CD4-positive, alpha-beta T cell treated with Interleukin-2 at 100 ng/mL for 4 hours (primary cell): ENCODE results near the gene ETNK2.

Experiments used
- DNase-seq: peaks from one replicate; pipeline ENCODE4 v3.0.0-alpha.2; 2020; ENCODE audit warnings: low spot score

ETNK2 gene

DNA sequence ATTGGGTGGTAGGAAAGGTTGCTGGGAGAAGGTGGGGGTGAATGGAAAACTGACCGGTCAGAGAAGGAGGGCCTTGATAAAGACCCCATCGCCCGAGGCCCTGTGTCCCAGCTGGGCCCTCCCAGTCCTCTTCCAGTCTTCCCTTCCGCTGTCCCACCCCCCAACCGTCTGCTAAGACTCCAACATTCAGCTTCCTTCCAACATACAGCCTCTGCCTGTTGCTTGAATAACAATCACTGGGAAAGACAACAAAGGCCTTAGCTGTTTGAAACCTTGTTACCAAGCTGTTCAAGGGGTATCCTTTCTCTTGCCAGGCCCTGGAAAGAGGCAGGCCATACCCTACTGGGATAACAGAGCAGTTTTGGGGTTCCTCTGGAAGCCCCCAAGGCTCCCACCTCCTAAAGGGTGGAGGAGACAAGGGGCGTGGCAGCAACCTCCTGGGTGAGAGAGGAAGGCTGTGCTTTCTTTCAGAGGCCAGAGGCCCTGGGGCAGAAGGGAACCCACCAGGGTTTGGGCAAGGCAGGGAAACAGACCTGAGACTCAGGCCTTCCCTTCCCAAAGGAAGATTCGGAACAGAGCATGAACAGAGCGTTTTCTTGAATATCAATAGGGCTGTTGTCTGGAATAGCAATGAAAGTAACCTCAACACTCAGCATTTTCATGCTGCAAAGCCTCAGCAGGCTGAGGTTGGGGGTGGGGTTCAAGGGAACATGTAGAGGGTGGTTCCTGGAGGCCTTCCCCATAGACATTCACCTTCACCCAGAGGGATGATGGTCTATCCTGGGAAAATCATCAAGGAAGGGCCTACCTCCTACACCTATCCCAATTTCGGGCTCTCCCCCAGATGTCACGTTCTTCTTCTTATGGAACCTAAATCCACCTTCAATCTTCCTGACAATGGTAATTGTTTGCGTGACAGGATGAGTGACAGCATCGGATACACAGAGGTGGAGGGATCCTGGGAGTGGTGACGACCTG is 4.1 kb downstream of the ETNK2 start:
- no peak for DNase-seq

DNA sequence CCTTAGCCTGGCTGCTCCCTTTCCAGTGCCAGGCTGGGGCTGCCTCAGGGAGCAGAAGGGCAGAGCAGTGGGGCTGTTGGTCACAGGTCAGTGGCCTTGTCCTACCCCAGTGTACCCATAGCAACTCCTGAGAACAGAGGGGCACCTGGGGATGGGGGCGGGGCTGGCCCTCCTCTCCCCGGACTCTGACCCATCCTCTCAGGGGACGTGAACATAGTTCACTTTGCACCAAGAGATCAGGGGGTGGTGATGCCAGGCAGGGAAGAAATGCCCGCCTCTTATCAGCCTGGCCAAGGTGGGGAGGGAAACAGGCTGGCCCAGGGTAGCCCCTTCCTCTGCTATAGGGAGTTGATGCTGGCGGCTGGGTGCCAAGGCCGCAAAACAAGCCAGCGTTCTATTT is 4.9 kb downstream of the ETNK2 start:
- DNase-seq, result no peak

DNA sequence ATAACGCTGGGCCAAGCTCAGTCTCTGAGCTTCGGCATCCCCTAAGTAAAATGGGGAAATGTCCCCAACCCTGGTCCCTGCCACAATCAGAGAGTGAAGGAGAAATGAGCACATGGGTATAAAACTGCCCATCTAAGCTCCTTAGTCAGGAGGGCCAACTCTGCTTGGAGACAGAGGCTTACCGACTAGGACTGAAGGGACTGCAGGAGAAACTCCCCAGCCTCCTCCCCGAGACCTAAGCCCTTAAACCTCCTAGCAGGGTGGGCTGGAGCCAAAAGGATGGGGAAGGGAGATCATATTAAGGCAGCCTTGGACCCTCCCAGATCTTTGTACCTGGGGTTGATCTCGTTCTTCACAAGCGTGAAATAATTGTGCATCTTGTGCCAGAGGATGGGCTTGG is 5.5 kb downstream of the ETNK2 start:
- DNase-seq, result no peak

DNA sequence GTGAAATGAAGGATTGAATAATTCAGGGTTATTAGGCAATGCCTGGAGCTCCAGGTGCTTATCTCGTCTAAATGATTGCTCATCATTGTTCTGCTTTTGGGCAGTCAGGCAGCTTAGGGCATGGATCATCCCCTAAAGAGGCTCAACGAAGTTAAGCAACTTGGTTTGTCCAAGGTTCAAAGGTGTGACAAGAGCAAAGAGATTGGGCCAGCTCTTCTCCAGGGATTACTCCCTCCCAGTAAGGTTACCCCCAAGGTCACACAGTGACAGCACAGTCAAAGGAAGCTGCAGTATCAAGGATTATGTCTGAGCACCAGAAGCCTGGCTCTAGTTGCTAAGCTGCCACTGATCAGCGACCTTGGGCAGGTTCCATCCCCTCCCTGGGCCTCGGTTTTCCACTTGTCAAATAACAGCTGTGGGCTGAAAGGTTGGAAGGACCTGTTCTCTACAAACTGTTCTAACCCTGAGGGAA is 6.8 kb downstream of the ETNK2 start:
- DNase-seq, result no peak

DNA sequence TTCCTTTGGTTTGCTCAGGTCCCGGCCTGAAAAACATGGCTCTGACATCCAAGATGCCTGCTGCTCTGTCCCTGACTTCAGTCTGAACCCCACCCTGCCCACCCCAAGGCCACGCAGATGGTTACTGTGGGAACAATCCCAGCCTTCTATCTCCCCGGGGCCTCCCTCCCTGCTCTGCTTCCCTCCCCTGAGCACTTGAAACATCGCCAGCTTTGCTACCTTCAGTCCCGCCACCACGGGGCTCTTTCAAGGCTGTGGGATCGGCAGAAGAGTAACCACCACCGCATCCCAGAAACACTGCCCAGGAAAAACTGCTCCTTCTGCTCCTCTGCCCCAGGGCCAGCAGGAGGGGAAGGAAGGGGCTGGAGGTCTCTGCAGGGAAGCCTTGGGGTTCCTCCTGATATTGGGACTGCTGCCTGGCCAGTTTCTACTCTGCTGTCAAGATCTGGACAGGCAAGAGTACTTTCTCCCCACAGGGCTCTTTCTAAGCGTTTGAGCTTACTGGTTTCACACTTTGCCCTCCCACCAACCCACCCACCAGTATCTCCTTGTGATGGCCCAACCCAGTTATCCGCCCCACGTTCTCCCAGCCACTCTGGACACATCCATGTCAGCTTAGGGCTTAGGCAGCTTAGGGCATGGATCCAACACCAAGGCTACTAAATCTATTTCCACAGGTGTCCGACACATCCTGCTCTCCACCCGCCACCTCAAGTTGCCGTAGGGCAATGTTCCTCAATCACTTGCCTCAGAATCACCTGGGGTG is 8.4 kb downstream of the ETNK2 start:
- DNase-seq, result no peak

DNA sequence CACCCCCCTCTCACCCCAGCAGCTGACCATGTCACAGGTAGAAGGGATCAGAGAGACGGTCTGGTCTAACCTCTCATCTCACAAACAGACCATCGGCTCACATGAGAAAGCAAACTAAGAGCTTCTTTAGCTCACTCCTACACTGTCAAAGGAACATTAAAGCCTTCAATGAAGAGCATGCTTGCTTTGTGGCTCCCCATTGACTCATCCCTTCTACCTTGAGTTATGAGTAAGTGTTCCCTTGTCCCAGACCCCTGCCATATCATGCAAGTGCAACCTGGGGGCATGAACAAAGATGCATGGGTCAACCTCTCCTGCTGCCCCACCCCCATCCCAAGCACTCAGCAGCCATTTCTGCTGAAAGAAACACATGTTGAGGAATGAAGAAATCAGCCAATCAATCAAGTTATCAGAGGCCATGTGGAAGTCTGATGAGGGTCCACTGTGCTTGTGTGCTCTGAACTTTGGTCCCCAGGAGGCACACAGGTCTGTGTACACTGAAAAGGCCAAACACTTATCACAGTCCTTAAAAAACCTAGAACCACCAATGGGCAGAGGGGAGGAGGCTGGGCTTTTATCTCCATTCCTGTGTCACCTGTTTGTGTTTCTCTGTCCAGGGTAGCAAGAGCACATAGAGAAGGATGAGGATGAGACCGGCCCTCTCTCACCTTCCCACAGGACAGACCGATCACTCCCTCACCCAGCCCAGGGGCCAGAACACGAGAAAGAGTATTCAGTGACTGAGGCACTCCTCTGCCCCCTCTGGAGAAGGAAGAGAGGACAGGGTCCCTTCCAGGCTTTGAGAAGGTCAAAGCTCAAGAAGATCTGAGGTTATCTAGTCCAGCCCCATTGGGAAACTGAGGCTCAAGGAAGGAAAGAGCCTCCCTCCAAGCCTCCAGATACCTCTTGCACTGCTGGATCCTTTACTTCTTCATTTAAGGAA is 9.5 kb downstream of the ETNK2 start:
- no peak for DNase-seq

DNA sequence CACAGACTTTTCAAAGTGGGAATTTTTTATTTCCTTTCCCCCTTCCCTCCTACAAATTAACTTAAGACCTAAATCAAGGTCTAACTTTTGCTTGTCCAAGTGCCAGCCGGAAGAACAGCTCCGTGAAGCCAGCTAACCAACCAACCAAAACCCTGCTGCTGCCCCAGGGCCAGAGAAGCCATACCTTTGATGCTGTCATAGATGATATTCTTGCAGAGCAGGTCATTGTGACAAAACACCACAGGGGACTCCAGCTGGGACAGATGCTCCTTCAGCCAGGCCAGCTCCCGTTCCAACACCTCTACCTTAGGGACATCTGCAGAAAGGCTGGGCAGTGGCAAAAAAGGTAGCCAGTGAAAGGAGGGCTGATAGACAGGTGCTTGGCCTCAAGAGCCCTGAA is 10.7 kb downstream of the ETNK2 start:
- DNase-seq, result no peak

DNA sequence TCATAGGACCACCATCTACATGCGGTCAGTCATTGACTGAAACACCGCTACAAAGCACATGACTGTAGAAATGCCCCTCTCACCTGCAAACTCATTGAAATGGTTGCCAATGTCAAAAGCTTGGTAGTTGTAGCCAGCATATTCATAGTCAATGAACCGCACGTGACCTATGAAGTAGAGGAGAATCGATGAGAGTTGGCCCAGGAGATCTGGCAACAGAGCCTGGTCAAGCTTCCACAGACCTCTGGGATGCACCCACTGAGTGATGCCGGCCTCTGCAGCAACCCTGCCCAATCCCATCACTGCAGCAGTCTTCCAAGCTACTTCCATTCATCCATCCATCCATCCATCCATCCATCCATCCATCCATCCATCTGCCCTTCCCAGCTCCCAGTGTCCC is 11.9 kb downstream of the ETNK2 start:
- DNase-seq, result no peak

DNA sequence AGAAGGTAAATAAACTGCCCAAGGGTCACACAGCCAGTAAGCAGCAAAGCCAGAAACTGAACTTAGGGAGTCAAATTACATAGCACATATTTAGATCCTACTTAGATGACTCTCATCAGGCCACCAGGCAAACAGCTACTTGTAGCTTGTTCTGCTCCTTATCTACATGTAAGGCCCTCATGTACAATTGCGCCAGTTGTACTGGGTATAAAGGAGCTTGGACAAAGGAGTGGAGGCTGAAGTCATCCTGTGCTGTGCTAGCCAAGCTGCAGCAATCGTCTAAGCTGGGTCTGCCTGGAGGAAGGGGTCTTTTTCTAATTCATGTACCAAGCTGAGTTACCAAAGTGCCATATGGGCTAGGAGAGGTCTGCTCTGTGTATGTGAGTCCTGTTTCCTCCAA is 12.8 kb downstream of the ETNK2 start:
- no peak for DNase-seq

DNA sequence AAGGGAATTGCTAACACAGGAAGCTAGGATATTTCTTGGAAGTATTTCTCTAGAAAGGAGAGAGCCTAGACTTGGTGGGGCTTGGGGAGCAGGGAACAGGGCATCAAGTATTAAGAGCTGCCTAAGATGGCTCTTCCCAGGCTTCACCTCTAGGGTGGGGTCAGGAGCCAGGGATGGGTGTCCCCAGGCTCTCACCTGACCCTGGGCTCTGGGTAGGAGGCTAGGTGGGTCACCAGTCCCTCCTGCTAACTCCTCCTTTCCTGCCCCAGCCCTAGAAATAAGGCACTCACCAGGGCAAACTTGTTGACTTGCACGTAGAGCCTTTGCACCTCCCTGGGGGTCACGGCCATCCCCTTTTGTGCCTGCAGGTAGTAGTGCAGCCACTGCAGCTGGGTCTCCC is 15.0 kb downstream of the ETNK2 start:
- no peak for DNase-seq

DNA sequence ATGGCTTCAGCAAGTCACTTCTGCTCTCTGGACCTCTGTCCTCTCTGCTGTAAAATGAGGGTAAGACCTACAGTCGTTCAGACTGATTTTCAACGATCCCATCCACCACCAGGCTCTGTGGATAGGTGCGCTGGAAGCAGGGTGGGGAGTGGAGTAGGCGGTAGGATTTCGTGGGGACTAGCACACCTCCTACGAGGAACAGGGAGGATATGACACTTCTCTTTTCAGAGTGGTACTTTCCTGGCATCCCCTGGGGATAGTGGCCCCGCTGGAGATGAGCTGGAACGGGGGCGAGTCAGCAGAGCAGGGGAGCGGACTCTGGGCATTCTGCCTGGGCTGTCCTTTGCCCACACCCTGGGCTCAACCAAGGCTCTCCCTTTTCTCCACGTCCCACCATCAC is 17.7 kb downstream of the ETNK2 start:
- no peak for DNase-seq

DNA sequence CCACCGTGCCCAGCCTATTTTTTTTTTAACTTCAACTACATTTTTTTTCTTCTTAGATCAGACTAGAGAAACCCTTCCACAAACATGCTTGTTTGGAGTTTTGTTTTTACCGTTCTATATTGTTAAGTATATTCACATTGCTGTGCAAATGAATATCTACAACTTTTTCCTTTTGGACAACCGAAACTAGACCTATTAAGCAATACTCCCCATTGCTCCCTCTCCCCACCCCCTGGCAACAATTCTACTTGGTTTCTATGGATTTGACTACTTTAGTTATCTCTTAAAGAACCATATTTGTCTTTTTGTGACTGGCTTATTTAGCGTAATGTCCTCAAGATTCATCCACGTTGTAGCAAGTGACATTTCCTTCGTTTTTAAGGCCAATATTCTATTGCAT is 19.1 kb downstream of the ETNK2 start:
- DNase-seq, result no peak

DNA sequence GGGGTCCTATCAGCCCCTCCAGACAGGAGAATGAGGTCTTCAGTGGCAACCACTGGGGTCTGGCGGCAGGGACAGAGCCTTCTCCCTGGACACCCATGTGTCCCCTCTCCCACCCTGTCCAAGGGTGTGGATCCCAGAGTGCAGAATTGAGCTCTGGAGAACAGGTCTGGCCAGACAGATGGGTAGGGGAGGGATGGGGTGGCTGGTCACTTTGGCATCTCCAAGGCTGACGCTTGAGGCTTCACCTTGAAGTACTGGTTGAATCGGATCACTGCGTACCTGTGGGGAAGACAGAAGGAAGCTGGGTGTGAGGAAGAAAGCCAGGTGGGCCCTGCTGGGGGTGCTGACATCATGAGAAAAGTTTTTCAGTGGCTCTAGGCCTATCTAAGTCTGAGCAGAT is 19.9 kb downstream of the ETNK2 start:
- DNase-seq, result no peak

DNA sequence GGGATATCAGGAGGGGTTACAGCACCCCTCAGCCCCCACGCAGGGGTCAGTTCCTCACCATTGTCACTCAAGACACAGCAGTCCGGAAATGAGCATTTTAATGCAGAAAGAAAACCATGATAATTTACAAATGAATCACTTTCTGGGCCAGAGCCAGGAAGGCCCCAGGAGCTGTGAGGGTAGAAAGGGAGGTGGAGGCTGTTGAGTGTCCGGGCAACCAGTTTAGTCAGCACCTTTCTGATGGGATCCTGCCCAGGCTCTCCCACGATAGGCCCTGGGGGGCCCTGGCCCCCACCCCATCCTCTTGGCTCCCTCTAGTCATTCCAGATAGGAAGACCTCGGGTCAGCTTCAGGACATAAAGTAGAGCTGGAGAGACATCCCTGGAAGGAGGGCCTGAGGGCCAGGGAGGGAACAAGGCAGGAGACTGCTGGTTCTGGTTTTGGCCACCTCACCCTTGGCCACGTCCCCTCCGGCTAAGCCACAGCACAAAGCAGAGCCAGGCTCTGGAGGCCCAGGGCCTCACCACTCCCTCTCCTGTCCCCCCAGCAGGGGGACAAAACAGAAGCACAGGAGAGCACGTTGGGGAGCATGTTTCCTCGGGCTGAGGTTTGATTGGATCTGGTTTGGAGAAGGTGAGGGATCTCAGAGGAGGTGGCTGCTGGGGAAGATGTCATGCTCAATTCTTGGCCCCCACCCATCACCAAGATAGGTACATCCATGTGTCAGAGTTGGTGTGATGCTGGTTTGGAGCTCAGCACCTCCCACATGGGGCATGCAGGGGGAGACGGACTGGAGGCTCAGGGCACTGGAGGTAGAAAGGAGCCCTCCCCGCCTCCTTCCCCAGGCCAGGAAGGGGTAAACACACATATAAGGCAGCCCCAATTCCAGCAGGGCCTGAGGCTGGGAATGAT is 20.6 kb downstream of the ETNK2 start:
- DNase-seq, result no peak

DNA sequence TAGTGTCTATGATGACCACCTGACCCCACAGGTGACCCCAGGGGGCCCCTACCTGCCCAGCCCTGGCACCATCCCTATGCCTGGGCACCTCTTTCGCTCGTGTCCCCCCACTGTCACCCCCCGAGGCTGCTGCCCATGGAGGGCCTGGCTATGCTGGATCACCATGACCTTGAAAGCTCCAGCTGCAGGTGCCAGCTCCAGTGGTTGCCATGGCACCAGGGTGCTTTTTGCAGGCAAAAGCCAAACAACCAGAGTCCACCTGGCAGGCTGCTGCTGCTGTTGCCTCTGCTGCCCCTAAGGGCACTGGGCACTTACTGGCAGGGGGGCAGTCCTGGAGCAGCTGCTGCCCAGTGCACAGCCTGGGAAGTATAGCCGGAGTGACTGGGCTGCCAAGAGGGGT is 21.7 kb downstream of the ETNK2 start:
- no peak for DNase-seq

DNA sequence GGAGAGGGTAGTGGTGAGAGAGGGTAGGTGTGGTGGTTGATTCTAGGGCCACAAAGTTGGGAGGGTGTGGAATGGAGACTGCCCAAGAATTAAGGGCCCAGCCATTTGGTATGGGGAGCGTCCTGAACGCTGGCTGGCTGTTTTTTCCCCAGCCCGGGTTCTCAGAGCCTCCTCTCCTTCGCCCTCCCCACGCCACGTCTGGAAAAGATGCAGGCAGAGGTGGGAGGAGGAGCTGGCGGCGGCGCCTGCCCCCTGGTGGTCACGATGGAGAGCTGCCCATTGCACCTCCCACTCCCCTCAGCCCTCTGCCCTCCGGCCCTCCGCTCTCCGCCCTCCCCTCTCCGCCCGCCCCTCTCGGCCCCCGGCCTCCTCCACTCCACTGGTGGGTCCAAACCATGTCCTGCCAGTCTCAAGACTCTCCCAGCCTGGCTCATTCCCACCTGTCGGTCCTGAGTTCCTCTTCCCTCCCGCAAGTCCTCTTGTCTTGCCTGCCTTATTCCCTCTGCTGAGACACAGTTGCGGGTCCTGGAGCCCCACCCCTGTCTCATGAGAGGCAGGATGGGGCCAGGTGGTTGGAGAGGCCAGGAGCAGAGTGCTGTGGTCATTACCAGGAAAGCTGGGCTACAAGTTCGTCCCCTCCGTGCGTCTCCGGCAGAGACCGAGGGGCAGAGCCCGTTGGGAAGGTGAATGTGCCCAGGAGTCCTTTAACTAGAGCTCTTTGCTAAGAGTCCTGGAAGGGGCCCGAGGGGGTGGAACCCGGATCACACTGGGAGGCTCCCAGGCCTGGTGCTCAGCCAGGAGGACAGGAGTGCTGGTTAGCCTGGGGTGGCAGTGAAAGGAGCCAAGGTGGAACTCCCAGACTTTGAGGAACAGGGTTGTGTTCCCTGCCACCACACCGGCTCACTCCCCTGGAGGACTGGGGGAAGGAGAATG is 22.6 kb downstream of the ETNK2 start:
- DNase-seq, result peak; percentile 56

DNA sequence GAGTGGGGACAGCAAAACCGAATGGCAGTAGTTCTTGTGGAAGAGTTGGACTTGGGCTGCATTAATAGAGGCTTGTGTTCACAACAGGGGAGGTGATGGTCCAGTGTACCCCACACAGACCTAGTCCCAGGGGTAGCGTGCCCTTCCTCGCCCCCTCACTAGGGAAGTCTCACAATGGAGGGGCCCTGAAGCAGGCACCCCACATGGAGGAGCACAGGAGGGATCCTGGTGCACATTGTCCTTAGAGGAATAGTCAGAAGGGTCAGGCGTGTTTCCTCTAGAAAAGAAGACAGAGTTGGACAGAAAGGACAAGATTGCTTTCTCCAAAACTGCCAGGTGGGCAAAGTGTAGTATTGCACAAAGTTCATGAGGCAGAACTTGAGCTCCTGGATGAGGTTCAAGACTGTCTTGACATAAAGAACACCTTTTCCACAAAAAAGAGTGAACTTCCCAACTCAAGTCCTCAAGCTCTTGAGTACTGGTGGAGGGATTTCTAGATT is 23.3 kb downstream of the ETNK2 start:
- DNase-seq, result no peak

DNA sequence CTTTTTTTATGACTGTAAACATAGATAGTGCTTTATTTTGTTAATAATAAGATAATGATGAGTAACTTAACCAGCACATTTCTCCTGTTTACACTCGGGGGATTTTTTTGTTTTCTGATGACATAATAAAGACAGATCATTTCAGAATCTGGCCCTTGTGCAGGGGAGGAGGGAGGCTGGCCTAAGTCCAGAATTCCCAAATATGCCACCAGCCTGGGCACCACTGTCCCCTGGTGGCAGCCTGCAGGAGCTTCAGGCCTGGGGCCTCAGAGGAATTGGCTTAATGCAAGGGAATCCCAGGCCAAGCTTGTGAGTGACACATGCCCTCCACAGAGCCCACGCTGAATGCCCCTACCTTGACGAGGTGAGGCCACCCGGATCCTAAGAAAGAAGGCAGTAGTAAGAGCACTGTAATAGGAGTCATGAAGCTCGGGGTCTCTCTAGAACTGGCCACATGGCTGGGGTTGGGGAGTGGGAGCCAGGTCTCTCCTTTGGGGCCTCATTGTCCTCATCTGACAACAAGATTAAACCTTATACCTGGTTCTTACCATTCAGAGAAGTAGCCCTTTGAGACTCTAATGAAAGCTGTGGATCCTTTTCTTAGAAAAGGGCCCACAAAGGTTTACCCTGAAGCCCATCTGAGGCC is 24.1 kb downstream of the ETNK2 start:
- peak; percentile 19 for DNase-seq

DNA sequence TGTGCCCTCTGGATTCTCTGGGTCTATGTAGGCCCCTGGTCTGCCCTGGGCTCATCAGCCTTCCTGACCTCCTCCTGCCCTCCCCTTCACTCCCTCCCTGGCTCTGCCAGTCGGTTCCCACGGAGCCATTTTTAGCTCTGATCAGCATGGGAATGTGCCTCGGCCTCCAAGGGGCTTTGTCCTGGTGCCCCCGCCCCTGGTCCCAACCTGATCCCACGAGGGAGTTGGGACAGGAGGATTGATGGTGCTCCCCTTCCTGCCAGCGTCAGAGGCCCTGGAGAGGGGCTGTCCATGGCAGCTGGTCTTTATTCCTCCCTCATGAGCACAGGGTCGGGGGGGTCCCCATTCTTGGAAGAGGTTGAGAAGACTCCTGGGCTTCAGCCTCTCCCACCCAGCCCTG is 24.9 kb downstream of the ETNK2 start:
- DNase-seq, result no peak
